ENCODE results near the gene HMGXB4.

DNA sequence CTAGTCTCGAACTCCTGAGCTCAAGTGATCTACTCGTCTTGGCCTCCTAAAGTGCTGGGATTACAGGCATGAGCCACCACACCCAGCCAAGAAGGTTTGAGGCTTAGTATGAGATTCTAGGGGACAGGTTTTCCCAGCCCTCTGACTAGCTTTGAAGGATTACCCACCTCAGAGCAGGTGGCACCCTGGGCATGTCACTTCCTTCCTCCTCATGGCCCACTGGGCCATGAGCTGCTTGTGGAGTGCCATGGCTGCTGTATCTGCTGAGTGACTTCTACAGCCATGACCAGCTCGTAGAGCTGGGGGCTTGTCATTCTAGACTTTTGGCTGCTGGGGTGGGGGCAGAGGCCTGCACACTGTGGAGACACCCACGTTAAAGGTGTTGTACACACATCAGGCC is 67.5 kb downstream of the HMGXB4 start:
- TF ChIP-seq, protein P1, sequence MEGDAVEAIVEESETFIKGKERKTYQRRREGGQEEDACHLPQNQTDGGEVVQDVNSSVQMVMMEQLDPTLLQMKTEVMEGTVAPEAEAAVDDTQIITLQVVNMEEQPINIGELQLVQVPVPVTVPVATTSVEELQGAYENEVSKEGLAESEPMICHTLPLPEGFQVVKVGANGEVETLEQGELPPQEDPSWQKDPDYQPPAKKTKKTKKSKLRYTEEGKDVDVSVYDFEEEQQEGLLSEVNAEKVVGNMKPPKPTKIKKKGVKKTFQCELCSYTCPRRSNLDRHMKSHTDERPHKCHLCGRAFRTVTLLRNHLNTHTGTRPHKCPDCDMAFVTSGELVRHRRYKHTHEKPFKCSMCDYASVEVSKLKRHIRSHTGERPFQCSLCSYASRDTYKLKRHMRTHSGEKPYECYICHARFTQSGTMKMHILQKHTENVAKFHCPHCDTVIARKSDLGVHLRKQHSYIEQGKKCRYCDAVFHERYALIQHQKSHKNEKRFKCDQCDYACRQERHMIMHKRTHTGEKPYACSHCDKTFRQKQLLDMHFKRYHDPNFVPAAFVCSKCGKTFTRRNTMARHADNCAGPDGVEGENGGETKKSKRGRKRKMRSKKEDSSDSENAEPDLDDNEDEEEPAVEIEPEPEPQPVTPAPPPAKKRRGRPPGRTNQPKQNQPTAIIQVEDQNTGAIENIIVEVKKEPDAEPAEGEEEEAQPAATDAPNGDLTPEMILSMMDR (conservative IDR thresholded peaks at IDR 0.05; ENCODE audit: low read depth, low read length), result no peak
- TF ChIP-seq RAD21 (IDR thresholded peaks at IDR 0.05; ENCODE audit: low read length) (no peak), POLR2A (IDR thresholded peaks at IDR 0.05; ENCODE audit: low read depth, low read length) (no peak), MAFK (IDR thresholded peaks at IDR 0.05; ENCODE audit: low read depth, low read length) (no peak)

Measured in IMR-90 (cell line).